OCI-LY7 (cell line): ENCODE measurements around the gene NCKAP5L. TPM values are rescaled to one million over a fixed set of nuclear protein-coding genes. Genes with fewer than 3 reads are reported as not detected.

Experiments used
- BruUV-seq: library from RNA; stranded (reverse); fragments of 400-500 nt; replicated peaks from 2 replicates; lab custom pipeline; 2021; lab: Mats Ljungman, UMichigan
- CTCF ChIA-PET: fragments of 300-600 bp; sonication (Branson Sonifier 250); formaldehyde crosslinking; loops from one replicate; lab custom pipeline; 2022; ENCODE audit warnings: antibody characterized with exemption; ENCODE audit not compliant: unreplicated experiment; lab: Charles Lee
- POLR2A ChIA-PET: fragments of 300-600 bp; sonication (Branson Sonifier 250); formaldehyde crosslinking; loops from one replicate; lab custom pipeline; 2022; ENCODE audit warnings: antibody characterized with exemption; lab: Charles Lee
- DNase-seq: peaks from one replicate; pipeline ENCODE4 v3.0.0-alpha.2; 2015; ENCODE audit warnings: low spot score
- H2AFZ ChIP-seq: fragments of 200-600 bp; sonication (generic), shearing (Covaris generic); 2 replicates; pipeline ENCODE4 v1.6.1; 2014; ENCODE audit warnings: mild to moderate bottlenecking, antibody characterized with exemption, low read length, moderate library complexity
- H3K27ac ChIP-seq: fragments of 200-600 bp; sonication (generic); 2 replicates; pipeline ENCODE4 v1.5.1; 2014; ENCODE audit warnings: mixed run types, low read depth, mild to moderate bottlenecking, moderate library complexity, low read length, inconsistent platforms; ENCODE audit not compliant: poor library complexity, severe bottlenecking
- H3K36me3 ChIP-seq: fragments of 200-600 bp; sonication (generic); 2 replicates; pipeline ENCODE4 v1.6.1; 2014; ENCODE audit warnings: mild to moderate bottlenecking, antibody characterized with exemption, low read length, moderate library complexity, mixed read lengths; ENCODE audit not compliant: insufficient read depth
- H3K4me1 ChIP-seq: fragments of 200-600 bp; sonication (generic); 2 replicates; pipeline ENCODE4 v1.5.1; 2014; ENCODE audit warnings: mild to moderate bottlenecking, low read length; ENCODE audit not compliant: insufficient read depth, poor library complexity, severe bottlenecking
- H3K4me2 ChIP-seq: fragments of 200-600 bp; sonication (generic); 2 replicates; pipeline ENCODE4 v1.6.1; 2014; ENCODE audit warnings: mild to moderate bottlenecking, low read length
- H3K4me3 ChIP-seq: fragments of 200-600 bp; sonication (generic); 2 replicates; pipeline ENCODE4 v1.5.1; 2014; ENCODE audit warnings: mild to moderate bottlenecking, low read depth, low read length; ENCODE audit not compliant: poor library complexity, severe bottlenecking
- H3K79me2 ChIP-seq: fragments of 200-600 bp; sonication (generic); 2 replicates; pipeline ENCODE4 v1.6.1; 2016; ENCODE audit warnings: low read depth, mild to moderate bottlenecking, low read length, moderate library complexity, mixed read lengths; ENCODE audit not compliant: insufficient read depth
- H3K9me2 ChIP-seq: fragments of 200-600 bp; sonication (generic); 2 replicates; pipeline ENCODE4 v1.6.1; 2016; ENCODE audit warnings: mild to moderate bottlenecking, low read length, mixed read lengths; ENCODE audit not compliant: insufficient read depth
- H3K9me3 ChIP-seq: fragments of 200-600 bp; sonication (generic); 2 replicates; pipeline ENCODE4 v1.6.1; 2014; ENCODE audit warnings: mild to moderate bottlenecking, mixed run types, low read length, mixed read lengths
- H4K20me1 ChIP-seq: fragments of 200-600 bp; sonication (generic); 2 replicates; pipeline ENCODE4 v1.6.1; 2014; ENCODE audit warnings: mild to moderate bottlenecking, antibody characterized with exemption, low read length, moderate library complexity, mixed read lengths; ENCODE audit not compliant: insufficient read depth
- EZH2phosphoT487 ChIP-seq: fragments of 200-600 bp; sonication (generic); IDR thresholded peaks from 2 replicates; pipeline ENCODE4 v1.6.1; 2018; ENCODE audit warnings: low read depth, borderline replicate concordance, mild to moderate bottlenecking, mixed run types, antibody characterized with exemption, low read length, moderate library complexity, mixed read lengths
- intact Hi-C: fragments of 100-400 bp; cut with micrococcal nuclease; formaldehyde crosslinking; loops from one replicate; pipeline ENCODE4 v1.10.0; 2022; ENCODE audit not compliant: unreplicated experiment
- total RNA-seq, 2 experiments: library from RNA; depleted of rRNA in 1 of 2; stranded (reverse); fragments of >200 nt in 1 of 2; shearing (Covaris generic) in 1 of 2; gene quantifications; 2 replicates each; pipeline ENCODE4 v1.2.3, GENCODE V29; 2014 to 2022
- TF ChIP-seq, protein P1 (sequence below): fragments of 200-600 bp; sonication (generic); conservative IDR thresholded peaks from 2 replicates; pipeline ENCODE4 v1.5.1; 2014; ENCODE audit warnings: mild to moderate bottlenecking, antibody characterized with exemption, low read length, moderate library complexity, mixed read lengths

The NCKAP5L gene
- total RNA-seq, 2 experiments from 2014 or later = 4.6 to 12.2 TPM

- intact Hi-C loops = no loop called here
- no peak for DNase-seq
- Histone ChIP-seq H3K79me2 (no peaks in the 10 kb centered on the region), H3K4me2 (no peak overlapping the region), H4K20me1 (no peaks in the 10 kb centered on the region), H2AFZ (no peak overlapping the region), H3K27ac (no peak overlapping the region), H3K4me1 (no peaks in the 10 kb centered on the region), H3K9me2 (no peaks in the 10 kb centered on the region), H3K4me3 (no peak overlapping the region), H3K36me3 (no peaks in the 10 kb centered on the region), H3K9me3 (peaks cover 11% of the 10 kb centered on the region; the same call in 1 of the 2 replicates)
- no peak for TF ChIP-seq EZH2phosphoT487
- TF ChIP-seq, protein P1, sequence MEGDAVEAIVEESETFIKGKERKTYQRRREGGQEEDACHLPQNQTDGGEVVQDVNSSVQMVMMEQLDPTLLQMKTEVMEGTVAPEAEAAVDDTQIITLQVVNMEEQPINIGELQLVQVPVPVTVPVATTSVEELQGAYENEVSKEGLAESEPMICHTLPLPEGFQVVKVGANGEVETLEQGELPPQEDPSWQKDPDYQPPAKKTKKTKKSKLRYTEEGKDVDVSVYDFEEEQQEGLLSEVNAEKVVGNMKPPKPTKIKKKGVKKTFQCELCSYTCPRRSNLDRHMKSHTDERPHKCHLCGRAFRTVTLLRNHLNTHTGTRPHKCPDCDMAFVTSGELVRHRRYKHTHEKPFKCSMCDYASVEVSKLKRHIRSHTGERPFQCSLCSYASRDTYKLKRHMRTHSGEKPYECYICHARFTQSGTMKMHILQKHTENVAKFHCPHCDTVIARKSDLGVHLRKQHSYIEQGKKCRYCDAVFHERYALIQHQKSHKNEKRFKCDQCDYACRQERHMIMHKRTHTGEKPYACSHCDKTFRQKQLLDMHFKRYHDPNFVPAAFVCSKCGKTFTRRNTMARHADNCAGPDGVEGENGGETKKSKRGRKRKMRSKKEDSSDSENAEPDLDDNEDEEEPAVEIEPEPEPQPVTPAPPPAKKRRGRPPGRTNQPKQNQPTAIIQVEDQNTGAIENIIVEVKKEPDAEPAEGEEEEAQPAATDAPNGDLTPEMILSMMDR = no peak
- POLR2A ChIA-PET = no interaction called here
- CTCF ChIA-PET = no interaction called here
- no TSS peak for BruUV-seq
Observed at GRCh38 chr12:49876070-49876469, 47.9 kb upstream of the NCKAP5L start.

DNA sequence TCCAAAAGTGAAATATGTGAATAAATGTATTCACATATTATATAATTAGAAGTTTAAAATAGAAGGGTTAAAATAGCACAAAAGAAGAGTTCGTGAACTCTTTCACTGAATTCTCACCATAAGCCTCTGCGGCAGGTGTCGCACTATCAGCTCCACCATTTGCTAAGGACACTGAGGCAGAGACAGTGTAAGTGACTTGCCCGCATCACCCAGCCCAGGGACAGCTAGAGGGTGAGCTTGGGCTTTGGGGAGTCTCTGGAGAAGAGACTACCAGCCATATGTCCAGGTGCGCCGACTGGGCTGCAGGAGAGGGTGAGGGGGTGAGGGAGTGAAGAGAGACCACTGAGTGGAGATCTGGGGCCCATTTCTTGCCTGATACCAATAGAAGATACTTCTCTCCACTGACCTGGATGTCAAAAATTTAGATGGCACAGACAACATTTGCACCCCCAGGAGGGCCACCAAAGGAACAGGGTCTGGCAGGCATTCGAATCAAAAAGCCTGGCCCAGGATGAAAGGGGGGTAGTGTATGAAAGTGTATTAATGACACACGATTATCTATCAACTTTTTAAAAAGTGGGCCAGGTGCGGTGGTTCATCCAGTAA is 47.0 kb upstream of the NCKAP5L start:
- BruUV-seq = no TSS peak
- TF ChIP-seq EZH2phosphoT487 = no peak
- TF ChIP-seq, protein P1 = no peak
- no peak overlapping the region for H3K4me3 ChIP-seq

GRCh38 chr12:49874142-49874897 is 46.1 kb upstream of the NCKAP5L start:
- CTCF ChIA-PET = no interaction called here
- no peaks in the 10 kb centered on the region for H3K4me1 ChIP-seq
- BruUV-seq = no TSS peak
- DNase-seq = no peak
- H3K4me2 ChIP-seq = no peak overlapping the region
- H4K20me1 ChIP-seq = no peaks in the 10 kb centered on the region
- POLR2A ChIA-PET = interaction anchor here (0.6 kb wide), 1 partner anchor 28 kb away, joined by 3 read pairs; no protein-coding TSS in a partner anchor
- H3K27ac ChIP-seq = no peak overlapping the region
- no peak overlapping the region for H3K4me3 ChIP-seq
- H3K79me2 ChIP-seq = no peaks in the 10 kb centered on the region
- H3K9me3 ChIP-seq = peaks cover 5% of the 10 kb centered on the region; the same call in 1 of the 2 replicates
- no peak overlapping the region for H2AFZ ChIP-seq
- no peaks in the 10 kb centered on the region for H3K36me3 ChIP-seq
- intact Hi-C loops = no loop called here
- no peak for TF ChIP-seq EZH2phosphoT487
- TF ChIP-seq, protein P1 = no peak
- H3K9me2 ChIP-seq = no peaks in the 10 kb centered on the region

More for the DNA sequence above, 47.0 kb upstream of the NCKAP5L start:
- Histone ChIP-seq H3K36me3 (no peaks in the 10 kb centered on the region), H2AFZ (no peak overlapping the region), H3K4me2 (no peak overlapping the region), H3K79me2 (no peaks in the 10 kb centered on the region), H3K27ac (no peak overlapping the region), H3K4me1 (no peaks in the 10 kb centered on the region), H3K9me3 (peaks cover 8% of the 10 kb centered on the region; the same call in 1 of the 2 replicates), H3K9me2 (no peaks in the 10 kb centered on the region), H4K20me1 (no peaks in the 10 kb centered on the region)
- CTCF ChIA-PET = no interaction called here
- POLR2A ChIA-PET = no interaction called here
- intact Hi-C loops = no loop called here
- DNase-seq = no peak
